NCI-H524 treated with DMSO at 0.1 percent for 48 hours (cell line): ENCODE results near the gene GDI2.
"Not testable (repeated sequence)": the region's sequence is repeated elsewhere in the genome, so short reads cannot be mapped to it uniquely, and the experiment has no call there.

ENCODE experiments used
- DNase-seq: peaks from one replicate; lab custom pipeline; 2025; lab: John Stamatoyannopoulos, UW

GDI2 gene

GRCh38 chr10:5782174-5782573, 31.1 kb downstream of the GDI2 start:
- DNase-seq: no peak

- no peak for DNase-seq
Observed at GRCh38 chr10:5779730-5780129, 33.5 kb downstream of the GDI2 start.

GRCh38 chr10:5777758-5778157, 35.5 kb downstream of the GDI2 start:
- not testable (repeated sequence) for DNase-seq

- no peak for DNase-seq
Observed at GRCh38 chr10:5776881-5777197, 36.4 kb downstream of the GDI2 start.

- DNase-seq: no peak
Observed at GRCh38 chr10:5776136-5776880, 36.9 kb downstream of the GDI2 start.

- DNase-seq: no peak
Observed at GRCh38 chr10:5775685-5776084, 37.5 kb downstream of the GDI2 start.

GRCh38 chr10:5774987-5775620, 38.1 kb downstream of the GDI2 start:
- no peak for DNase-seq

- DNase-seq: no peak
Observed at GRCh38 chr10:5766189-5766588, 47.0 kb downstream of the GDI2 start.

GRCh38 chr10:5765617-5766016, 47.6 kb downstream of the GDI2 start:
- no peak for DNase-seq

GRCh38 chr10:5764422-5765297, 48.6 kb downstream of the GDI2 start:
- DNase-seq: no peak

GRCh38 chr10:5762531-5762930, 50.7 kb downstream of the GDI2 start:
- no peak for DNase-seq

GRCh38 chr10:5761220-5761619, 52.0 kb downstream of the GDI2 start:
- no peak for DNase-seq

- no peak for DNase-seq
Observed at GRCh38 chr10:5760515-5760914, 52.7 kb downstream of the GDI2 start.

- DNase-seq: no peak
Observed at GRCh38 chr10:5758927-5759326, 54.3 kb downstream of the GDI2 start.

GRCh38 chr10:5757766-5758517, 55.3 kb downstream of the GDI2 start:
- no peak for DNase-seq

GRCh38 chr10:5752301-5752871, 60.8 kb downstream of the GDI2 start:
- DNase-seq: no peak

GRCh38 chr10:5751601-5752253, 61.5 kb downstream of the GDI2 start:
- DNase-seq: no peak

- no peak for DNase-seq
Observed at GRCh38 chr10:5748394-5748803, 64.8 kb downstream of the GDI2 start.

- DNase-seq: no peak
Observed at GRCh38 chr10:5746197-5746596, 67.0 kb downstream of the GDI2 start.

GRCh38 chr10:5744849-5745248, 68.4 kb downstream of the GDI2 start:
- no peak for DNase-seq

GRCh38 chr10:5743736-5744135, 69.5 kb downstream of the GDI2 start:
- DNase-seq: no peak
